OCI-LY7 (cell line): ENCODE measurements around the gene PPP2R1A. TPM values are rescaled to one million over a fixed set of nuclear protein-coding genes. Genes with fewer than 3 reads are reported as not detected.

Source experiments
- BruUV-seq: library from RNA; stranded (reverse); fragments of 400-500 nt; replicated peaks from 2 replicates; lab custom pipeline; 2021; lab: Mats Ljungman, UMichigan
- CTCF ChIA-PET: fragments of 300-600 bp; sonication (Branson Sonifier 250); formaldehyde crosslinking; loops from one replicate; lab custom pipeline; 2022; ENCODE audit warnings: antibody characterized with exemption; ENCODE audit not compliant: unreplicated experiment; lab: Charles Lee
- POLR2A ChIA-PET: fragments of 300-600 bp; sonication (Branson Sonifier 250); formaldehyde crosslinking; loops from one replicate; lab custom pipeline; 2022; ENCODE audit warnings: antibody characterized with exemption; lab: Charles Lee
- DNase-seq: peaks from one replicate; pipeline ENCODE4 v3.0.0-alpha.2; 2015; ENCODE audit warnings: low spot score
- H2AFZ ChIP-seq: fragments of 200-600 bp; sonication (generic), shearing (Covaris generic); 2 replicates; pipeline ENCODE4 v1.6.1; 2014; ENCODE audit warnings: mild to moderate bottlenecking, antibody characterized with exemption, low read length, moderate library complexity
- H3K27ac ChIP-seq: fragments of 200-600 bp; sonication (generic); 2 replicates; pipeline ENCODE4 v1.5.1; 2014; ENCODE audit warnings: mixed run types, low read depth, mild to moderate bottlenecking, moderate library complexity, low read length, inconsistent platforms; ENCODE audit not compliant: poor library complexity, severe bottlenecking
- H3K36me3 ChIP-seq: fragments of 200-600 bp; sonication (generic); 2 replicates; pipeline ENCODE4 v1.6.1; 2014; ENCODE audit warnings: mild to moderate bottlenecking, antibody characterized with exemption, low read length, moderate library complexity, mixed read lengths; ENCODE audit not compliant: insufficient read depth
- H3K4me1 ChIP-seq: fragments of 200-600 bp; sonication (generic); 2 replicates; pipeline ENCODE4 v1.5.1; 2014; ENCODE audit warnings: mild to moderate bottlenecking, low read length; ENCODE audit not compliant: insufficient read depth, poor library complexity, severe bottlenecking
- H3K4me2 ChIP-seq: fragments of 200-600 bp; sonication (generic); 2 replicates; pipeline ENCODE4 v1.6.1; 2014; ENCODE audit warnings: mild to moderate bottlenecking, low read length
- H3K4me3 ChIP-seq: fragments of 200-600 bp; sonication (generic); 2 replicates; pipeline ENCODE4 v1.5.1; 2014; ENCODE audit warnings: mild to moderate bottlenecking, low read depth, low read length; ENCODE audit not compliant: poor library complexity, severe bottlenecking
- H3K79me2 ChIP-seq: fragments of 200-600 bp; sonication (generic); 2 replicates; pipeline ENCODE4 v1.6.1; 2016; ENCODE audit warnings: low read depth, mild to moderate bottlenecking, low read length, moderate library complexity, mixed read lengths; ENCODE audit not compliant: insufficient read depth
- H3K9me2 ChIP-seq: fragments of 200-600 bp; sonication (generic); 2 replicates; pipeline ENCODE4 v1.6.1; 2016; ENCODE audit warnings: mild to moderate bottlenecking, low read length, mixed read lengths; ENCODE audit not compliant: insufficient read depth
- H3K9me3 ChIP-seq: fragments of 200-600 bp; sonication (generic); 2 replicates; pipeline ENCODE4 v1.6.1; 2014; ENCODE audit warnings: mild to moderate bottlenecking, mixed run types, low read length, mixed read lengths
- H4K20me1 ChIP-seq: fragments of 200-600 bp; sonication (generic); 2 replicates; pipeline ENCODE4 v1.6.1; 2014; ENCODE audit warnings: mild to moderate bottlenecking, antibody characterized with exemption, low read length, moderate library complexity, mixed read lengths; ENCODE audit not compliant: insufficient read depth
- EZH2phosphoT487 ChIP-seq: fragments of 200-600 bp; sonication (generic); IDR thresholded peaks from 2 replicates; pipeline ENCODE4 v1.6.1; 2018; ENCODE audit warnings: low read depth, borderline replicate concordance, mild to moderate bottlenecking, mixed run types, antibody characterized with exemption, low read length, moderate library complexity, mixed read lengths
- intact Hi-C: fragments of 100-400 bp; cut with micrococcal nuclease; formaldehyde crosslinking; loops from one replicate; pipeline ENCODE4 v1.10.0; 2022; ENCODE audit not compliant: unreplicated experiment
- total RNA-seq, 2 experiments: library from RNA; depleted of rRNA in 1 of 2; stranded (reverse); fragments of >200 nt in 1 of 2; shearing (Covaris generic) in 1 of 2; gene quantifications; 2 replicates each; pipeline ENCODE4 v1.2.3, GENCODE V29; 2014 to 2022
- TF ChIP-seq, protein P1 (sequence below): fragments of 200-600 bp; sonication (generic); conservative IDR thresholded peaks from 2 replicates; pipeline ENCODE4 v1.5.1; 2014; ENCODE audit warnings: mild to moderate bottlenecking, antibody characterized with exemption, low read length, moderate library complexity, mixed read lengths

PPP2R1A gene
- total RNA-seq, 2 experiments from 2014 or later, result 154 to 207 TPM

DNA sequence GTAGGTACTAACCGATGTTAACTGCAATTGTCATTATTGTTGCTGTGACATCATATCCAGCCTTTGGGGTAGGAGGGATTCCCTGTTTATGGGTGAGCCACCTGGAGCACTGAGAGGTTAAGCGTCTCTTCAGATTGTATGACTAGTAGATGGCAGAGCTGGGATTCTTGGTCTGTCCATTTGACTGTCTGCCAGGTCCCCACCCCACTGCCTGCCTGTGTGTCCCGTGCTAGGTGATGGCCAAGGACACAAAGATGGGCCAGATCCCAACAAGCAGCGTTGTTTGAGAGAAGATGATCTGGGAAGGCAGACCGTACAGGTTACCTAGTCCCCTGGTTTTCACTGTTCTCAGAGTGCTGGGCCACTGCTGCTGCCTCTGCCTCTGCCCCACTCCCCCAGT lies 16.6 kb downstream of the PPP2R1A start:
- no peaks in the 10 kb centered on the region for H3K9me2 ChIP-seq
- H3K27ac ChIP-seq, result no peak overlapping the region
- ChIA-PET POLR2A (no interaction called here), CTCF (no interaction called here)
- BruUV-seq, result no TSS peak
- H2AFZ ChIP-seq, result no peak overlapping the region
- H3K9me3 ChIP-seq, result no peaks in the 10 kb centered on the region
- peaks cover 6% of the 10 kb centered on the region; the same call in 1 of the 2 replicates for H4K20me1 ChIP-seq
- DNase-seq, result no peak
- H3K4me2 ChIP-seq, result no peak overlapping the region
- H3K79me2 ChIP-seq, result peaks cover 4% of the 10 kb centered on the region; the same call in 1 of the 2 replicates
- H3K4me3 ChIP-seq, result no peak overlapping the region
- intact Hi-C loops, result no loop called here
- no peak for TF ChIP-seq EZH2phosphoT487
- TF ChIP-seq, protein P1, sequence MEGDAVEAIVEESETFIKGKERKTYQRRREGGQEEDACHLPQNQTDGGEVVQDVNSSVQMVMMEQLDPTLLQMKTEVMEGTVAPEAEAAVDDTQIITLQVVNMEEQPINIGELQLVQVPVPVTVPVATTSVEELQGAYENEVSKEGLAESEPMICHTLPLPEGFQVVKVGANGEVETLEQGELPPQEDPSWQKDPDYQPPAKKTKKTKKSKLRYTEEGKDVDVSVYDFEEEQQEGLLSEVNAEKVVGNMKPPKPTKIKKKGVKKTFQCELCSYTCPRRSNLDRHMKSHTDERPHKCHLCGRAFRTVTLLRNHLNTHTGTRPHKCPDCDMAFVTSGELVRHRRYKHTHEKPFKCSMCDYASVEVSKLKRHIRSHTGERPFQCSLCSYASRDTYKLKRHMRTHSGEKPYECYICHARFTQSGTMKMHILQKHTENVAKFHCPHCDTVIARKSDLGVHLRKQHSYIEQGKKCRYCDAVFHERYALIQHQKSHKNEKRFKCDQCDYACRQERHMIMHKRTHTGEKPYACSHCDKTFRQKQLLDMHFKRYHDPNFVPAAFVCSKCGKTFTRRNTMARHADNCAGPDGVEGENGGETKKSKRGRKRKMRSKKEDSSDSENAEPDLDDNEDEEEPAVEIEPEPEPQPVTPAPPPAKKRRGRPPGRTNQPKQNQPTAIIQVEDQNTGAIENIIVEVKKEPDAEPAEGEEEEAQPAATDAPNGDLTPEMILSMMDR, result no peak
- H3K36me3 ChIP-seq, result peaks cover 100% of the 10 kb centered on the region
- no peaks in the 10 kb centered on the region for H3K4me1 ChIP-seq

DNA sequence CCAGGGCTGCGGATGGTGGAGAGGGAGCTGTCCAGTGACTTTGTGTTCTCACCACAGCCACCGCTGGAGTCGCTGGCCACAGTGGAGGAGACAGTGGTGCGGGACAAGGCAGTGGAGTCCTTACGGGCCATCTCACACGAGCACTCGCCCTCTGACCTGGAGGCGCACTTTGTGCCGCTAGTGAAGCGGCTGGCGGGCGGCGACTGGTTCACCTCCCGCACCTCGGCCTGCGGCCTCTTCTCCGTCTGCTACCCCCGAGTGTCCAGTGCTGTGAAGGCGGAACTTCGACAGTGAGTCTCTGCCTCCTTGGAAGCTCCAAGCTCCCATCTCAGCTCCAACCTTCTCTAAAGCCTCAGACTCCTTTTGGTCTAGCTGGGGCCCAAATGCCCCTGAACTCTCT lies 21.4 kb downstream of the PPP2R1A start:
- TF ChIP-seq, protein P1, result no peak
- TF ChIP-seq EZH2phosphoT487, result no peak
- ChIA-PET CTCF (no interaction called here), POLR2A (interaction anchor here (0.6 to 0.8 kb wide), 2 partner anchors 9 to 455 kb away, joined by 3 read pairs; no protein-coding TSS in a partner anchor)
- intact Hi-C loops, result no loop called here
- BruUV-seq, result no TSS peak
- Histone ChIP-seq H3K4me1 (no peaks in the 10 kb centered on the region), H3K9me2 (no peaks in the 10 kb centered on the region), H3K9me3 (no peaks in the 10 kb centered on the region), H3K36me3 (peaks cover 100% of the 10 kb centered on the region), H2AFZ (no peak overlapping the region), H3K4me2 (no peak overlapping the region), H3K27ac (no peak overlapping the region), H3K4me3 (no peak overlapping the region), H3K79me2 (no peaks in the 10 kb centered on the region), H4K20me1 (no peaks in the 10 kb centered on the region)
- DNase-seq, result no peak

DNA sequence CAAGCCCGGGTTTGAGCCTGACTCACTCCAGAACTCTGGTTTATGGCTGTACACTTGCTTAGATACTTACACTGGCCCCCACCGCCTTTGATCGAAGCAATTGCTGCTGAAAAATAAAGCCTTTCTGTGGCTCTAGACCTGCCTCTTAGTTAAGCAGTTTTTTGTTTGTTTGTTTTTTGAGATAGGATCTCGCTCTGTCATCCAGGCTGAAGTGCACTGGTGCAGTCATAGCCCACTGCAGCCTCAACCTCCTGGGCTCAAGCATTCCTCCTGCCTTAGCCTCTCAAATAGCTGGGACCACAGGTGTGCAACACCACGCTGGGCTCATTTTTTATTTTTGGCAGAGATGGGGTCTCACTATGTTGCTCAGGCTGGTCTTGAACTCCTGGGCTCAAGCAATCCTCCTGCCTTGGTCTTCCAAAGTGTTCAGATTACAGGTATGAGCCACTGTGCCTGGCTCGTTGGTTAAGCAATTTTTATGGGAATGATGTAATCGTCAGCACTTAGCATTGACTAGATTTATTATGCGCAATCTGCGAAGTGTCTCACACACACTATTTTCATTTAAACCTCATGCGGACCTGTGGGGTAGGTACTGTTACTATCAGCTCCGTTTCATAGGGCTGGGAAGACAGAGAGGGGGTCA lies 22.2 kb downstream of the PPP2R1A start:
- CTCF ChIA-PET, result no interaction called here
- no peak for TF ChIP-seq EZH2phosphoT487
- TF ChIP-seq, protein P1, result no peak
- Histone ChIP-seq H3K4me2 (no peak overlapping the region), H3K9me3 (no peaks in the 10 kb centered on the region), H3K27ac (no peak overlapping the region), H2AFZ (no peak overlapping the region), H3K9me2 (no peaks in the 10 kb centered on the region), H4K20me1 (no peaks in the 10 kb centered on the region), H3K79me2 (no peaks in the 10 kb centered on the region), H3K4me1 (no peaks in the 10 kb centered on the region), H3K4me3 (no peak overlapping the region), H3K36me3 (peaks cover 100% of the 10 kb centered on the region)
- intact Hi-C loops, result no loop called here
- BruUV-seq, result no TSS peak
- DNase-seq, result no peak
- POLR2A ChIA-PET, result no interaction called here
